ENCODE measurements around the gene STK11IP.
A peak's percentile ranks its signal among the peaks of the same experiment; 100 is the strongest.

Gene STK11IP, protein sequence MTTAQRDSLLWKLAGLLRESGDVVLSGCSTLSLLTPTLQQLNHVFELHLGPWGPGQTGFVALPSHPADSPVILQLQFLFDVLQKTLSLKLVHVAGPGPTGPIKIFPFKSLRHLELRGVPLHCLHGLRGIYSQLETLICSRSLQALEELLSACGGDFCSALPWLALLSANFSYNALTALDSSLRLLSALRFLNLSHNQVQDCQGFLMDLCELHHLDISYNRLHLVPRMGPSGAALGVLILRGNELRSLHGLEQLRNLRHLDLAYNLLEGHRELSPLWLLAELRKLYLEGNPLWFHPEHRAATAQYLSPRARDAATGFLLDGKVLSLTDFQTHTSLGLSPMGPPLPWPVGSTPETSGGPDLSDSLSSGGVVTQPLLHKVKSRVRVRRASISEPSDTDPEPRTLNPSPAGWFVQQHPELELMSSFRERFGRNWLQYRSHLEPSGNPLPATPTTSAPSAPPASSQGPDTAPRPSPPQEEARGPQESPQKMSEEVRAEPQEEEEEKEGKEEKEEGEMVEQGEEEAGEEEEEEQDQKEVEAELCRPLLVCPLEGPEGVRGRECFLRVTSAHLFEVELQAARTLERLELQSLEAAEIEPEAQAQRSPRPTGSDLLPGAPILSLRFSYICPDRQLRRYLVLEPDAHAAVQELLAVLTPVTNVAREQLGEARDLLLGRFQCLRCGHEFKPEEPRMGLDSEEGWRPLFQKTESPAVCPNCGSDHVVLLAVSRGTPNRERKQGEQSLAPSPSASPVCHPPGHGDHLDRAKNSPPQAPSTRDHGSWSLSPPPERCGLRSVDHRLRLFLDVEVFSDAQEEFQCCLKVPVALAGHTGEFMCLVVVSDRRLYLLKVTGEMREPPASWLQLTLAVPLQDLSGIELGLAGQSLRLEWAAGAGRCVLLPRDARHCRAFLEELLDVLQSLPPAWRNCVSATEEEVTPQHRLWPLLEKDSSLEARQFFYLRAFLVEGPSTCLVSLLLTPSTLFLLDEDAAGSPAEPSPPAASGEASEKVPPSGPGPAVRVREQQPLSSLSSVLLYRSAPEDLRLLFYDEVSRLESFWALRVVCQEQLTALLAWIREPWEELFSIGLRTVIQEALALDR

GRCh38 chr2:219597552-219598307, at the start of gene STK11IP:
TSS of gene STK11IP (plus strand) at chr2:219597857. CDS start at chr2:219598120, 263 bp downstream.
- peak; percentile 96 for DNase-seq (ENCODE audit: low read depth)

DNA sequence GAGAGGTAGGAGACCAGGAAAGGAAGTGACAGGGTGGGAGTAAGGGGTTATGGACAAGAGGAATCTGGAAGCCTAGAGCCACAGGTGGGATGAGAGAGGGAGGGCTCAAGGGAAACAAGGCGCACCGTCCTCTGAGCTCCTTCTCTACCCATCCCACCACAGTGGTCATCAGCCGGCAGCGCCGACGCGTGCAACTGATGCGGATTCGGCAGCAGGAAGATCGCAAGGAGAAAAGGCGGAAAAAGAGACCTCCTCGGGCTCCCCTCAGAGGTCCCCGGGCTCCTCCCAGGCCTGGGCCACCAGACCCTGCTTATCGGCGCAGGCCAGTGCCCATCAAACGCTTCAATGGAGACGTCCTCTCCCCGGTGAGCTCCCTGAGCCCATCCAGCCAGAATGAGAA, 48.7 kb upstream of the STK11IP start:
- DNase-seq (ENCODE audit: low read depth), result no peak

GRCh38 chr2:219549619-219550018, 48.0 kb upstream of the STK11IP start:
- no peak for DNase-seq (ENCODE audit: low read depth)

- DNase-seq (ENCODE audit: low read depth), result no peak
These were observed 45.9 kb upstream of the STK11IP start for GRCh38 chr2:219551441-219552381.

- peak; percentile 48 for DNase-seq (ENCODE audit: low read depth)
These were observed 45.1 kb upstream of the STK11IP start for GRCh38 chr2:219552382-219553167.

DNA sequence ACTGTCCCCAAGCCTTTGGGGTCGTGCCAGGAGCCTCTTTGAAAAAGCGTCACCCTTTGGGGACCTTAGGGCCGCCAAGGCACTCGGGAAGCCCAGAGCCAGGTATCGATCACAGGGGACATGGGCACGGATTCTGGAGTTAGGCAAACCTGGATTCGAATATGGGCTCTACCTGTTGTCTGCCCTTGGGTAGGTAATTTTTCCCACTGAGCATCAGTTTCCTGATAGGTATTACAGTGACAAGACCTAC, 44.6 kb upstream of the STK11IP start:
- no peak for DNase-seq (ENCODE audit: low read depth)

DNA sequence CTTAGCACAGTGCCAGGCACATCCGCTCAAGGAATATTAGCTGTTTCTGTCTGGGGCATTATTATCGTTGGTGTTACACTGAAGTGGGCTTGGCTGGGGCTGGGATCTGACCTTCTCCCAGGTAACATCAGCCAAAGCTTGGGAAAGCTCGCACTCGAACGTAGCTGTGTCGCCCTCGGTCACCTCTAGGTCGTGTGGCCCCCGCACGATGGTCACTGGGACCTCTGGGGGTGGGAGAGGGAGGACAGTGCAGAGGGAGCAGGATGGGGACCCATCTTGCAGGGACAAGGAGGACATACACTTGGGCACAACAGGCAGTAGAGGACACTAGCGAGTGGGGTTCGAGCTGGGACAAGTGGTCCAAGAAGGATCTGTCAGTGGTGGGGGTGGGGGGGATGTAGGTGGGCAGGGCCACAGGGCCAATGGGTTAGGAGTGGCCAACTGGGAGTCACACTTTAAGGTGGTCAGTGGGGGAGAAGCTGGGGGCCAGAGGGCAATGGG, 44.1 kb upstream of the STK11IP start:
- DNase-seq (ENCODE audit: low read depth), result no peak

- DNase-seq (ENCODE audit: low read depth), result no peak
These were observed 43.3 kb upstream of the STK11IP start for GRCh38 chr2:219554350-219554749.

DNA sequence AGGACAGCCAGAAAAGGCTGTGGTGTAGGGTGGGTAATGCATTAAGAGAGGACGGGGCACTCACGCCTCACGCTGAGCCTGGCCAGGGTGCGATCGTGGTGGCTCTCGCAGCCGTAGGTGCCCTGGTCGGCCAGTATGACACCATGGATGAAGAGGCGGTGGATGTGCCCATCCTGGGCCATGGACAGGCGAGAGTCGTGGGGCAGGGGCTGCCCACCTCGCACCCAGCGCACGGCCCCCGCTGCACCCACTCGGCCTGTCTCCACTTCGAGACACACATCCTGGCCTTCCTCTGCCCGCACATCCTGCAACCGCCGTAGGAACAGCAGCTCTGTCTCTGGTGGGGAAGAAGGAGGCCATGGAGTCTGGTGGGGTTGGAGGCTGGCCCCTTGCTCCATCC, 41.7 kb upstream of the STK11IP start:
- no peak for DNase-seq (ENCODE audit: low read depth)

- DNase-seq (ENCODE audit: low read depth), result no peak
These were observed 41.2 kb upstream of the STK11IP start for GRCh38 chr2:219556413-219556812.

GRCh38 chr2:219557320-219557719, 40.3 kb upstream of the STK11IP start:
- DNase-seq (ENCODE audit: low read depth), result no peak

DNA sequence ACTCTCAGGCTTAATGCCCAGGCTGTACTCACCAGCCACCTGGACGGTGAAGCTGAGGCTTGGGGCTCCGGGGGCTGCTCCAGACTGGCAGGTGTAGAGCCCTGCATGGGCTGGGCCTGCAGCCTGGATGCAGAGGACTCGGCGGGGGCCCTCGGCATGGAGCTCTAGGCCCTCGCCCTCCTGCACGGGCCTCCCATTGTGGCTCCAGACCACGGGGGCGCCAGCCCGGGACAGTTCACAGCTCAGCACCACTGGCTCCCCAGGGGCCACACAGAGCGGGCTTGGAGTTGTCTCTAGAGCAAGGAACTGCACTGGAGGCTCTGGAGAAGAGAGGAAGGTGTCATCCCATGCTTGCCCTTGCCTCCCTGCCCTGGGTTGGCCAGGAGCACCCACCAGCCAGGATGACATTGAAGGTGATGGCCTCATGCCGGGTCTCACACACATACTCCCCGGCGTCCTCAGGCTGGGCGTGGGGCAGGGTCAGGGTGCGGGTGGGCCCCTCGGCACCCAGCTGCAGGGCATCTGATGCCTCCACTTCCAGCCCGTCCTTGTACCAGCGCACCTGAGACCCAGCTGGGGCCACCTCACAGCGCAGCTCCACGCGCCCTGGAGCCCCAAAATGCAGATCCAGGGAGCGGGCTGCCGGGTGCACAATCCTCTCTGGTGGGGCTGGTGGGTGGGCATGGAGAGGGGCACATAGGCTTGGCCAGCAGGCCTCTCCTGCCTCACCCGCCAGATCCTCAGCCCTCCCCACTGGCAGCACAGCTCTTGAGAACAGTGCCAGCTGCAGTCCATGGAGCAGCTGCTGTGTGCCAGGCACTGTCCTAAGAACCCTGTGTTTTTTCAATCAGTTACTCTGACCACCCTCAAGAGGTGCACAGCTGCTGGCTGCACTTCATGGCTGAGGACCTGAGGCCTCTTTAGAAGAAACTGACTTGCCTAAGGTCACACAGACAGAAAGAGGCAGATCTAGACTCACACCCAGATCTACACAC, 39.6 kb upstream of the STK11IP start:
- no peak for DNase-seq (ENCODE audit: low read depth)

GRCh38 chr2:219559156-219559915, 38.3 kb upstream of the STK11IP start:
- DNase-seq (ENCODE audit: low read depth), result no peak

DNA sequence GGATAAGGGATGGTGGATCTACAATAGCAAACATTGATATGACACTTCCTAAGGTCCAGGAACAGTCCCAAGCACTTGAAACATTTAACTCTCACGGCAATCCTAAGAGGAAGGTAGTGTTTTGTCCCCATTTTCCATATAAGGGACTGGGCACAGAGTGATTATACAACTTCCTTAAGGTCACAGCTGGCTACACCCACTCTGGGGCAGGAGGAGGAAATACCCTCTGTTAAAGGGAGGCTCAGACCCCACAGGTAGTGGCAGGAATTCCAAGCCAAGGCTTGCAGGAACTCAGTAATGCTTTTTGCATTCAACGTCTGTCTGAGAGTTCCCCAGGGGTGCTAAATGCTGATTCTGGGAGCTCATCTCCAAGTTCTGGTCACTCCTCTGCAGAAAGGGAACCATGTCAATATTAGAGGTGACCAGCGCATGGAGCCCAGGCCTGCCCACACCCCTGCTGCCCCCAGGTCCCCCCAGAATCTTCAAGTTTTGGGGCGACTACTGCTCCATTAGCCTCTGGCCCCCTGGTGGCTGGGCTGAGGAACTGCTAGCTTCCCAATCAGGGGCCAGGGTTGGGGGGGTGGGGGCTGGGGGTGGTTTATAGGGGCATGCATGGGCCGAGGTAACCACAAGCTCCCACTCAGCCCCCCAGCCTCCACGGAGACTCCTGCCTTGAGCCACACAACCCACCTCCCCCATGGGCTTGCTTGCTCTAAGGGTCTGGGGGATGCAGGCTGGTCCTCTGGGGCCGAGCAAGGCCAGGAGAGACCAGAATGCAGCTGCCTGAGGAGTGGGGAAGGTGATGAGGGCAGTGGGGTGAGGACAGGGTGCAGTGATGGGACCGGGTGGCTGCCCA, 37.4 kb upstream of the STK11IP start:
- no peak for DNase-seq (ENCODE audit: low read depth)

DNA sequence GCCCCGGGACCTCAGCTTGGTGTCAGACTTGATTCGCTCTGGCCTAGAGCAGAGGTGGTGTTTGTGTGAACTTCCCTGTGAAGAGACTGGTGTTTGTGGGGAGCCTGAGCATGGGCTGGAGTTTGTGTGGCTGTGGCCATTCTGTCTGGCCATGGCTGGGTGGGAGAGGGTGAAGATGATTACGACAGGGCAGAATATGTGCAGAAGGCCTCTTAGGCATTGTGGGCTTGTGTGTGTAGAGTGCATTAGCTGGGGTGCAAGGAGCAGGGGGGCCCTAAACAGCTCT, 36.8 kb upstream of the STK11IP start:
- DNase-seq (ENCODE audit: low read depth), result no peak

DNA sequence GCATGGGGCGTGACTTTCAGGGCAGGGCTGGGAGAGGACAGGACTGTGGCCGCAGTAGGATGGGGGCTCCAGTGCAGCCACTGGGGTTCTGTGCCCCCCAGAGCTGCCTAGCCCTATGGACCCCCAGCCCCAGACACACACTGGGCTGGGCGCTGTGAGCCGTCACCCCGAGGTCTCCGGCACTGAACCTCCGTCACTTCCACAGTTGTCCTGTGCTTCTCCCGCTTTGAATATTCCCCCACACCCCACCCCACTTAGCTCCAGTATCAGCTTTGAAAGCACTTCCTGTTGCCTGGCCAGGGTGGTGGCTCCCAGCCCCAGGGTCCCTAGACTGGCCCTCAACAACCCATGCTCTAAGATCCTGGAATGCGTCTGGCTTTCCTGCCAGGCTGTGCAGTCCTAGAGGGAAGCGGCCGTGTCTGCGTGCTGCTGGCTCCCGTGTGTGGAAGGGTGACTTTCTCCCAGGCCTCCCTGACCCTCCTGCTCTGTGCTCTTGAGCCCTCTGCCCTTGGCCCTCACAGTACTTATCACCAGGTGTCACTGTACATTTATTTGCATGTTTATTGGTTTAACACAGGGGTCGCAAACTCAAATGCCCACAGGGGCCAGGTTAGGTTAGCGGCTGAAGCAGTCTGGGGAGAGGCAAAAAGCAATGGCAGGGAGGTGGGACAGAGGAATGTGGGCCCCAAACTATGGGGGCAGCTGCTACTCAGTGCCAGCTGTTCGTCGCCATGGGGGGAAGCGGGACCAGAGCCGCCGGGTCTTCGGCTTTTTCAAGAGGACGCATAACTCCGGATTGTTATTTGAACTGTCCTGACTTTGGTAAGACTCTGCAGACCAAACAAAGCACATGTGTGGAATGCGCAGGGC, 36.2 kb upstream of the STK11IP start:
- no peak for DNase-seq (ENCODE audit: low read depth)
